CD1c-positive myeloid dendritic cell (primary cell): Measurements from ENCODE around the gene KANK4.
"Not testable (repeated sequence)": the region's sequence is repeated elsewhere in the genome, so short reads cannot be mapped to it uniquely, and the experiment has no call there.

Experiments used
- DNase-seq: peaks from one replicate; pipeline ENCODE4 v3.0.0-alpha.2; 2016; ENCODE audit errors: extremely low spot score

The KANK4 gene

DNA sequence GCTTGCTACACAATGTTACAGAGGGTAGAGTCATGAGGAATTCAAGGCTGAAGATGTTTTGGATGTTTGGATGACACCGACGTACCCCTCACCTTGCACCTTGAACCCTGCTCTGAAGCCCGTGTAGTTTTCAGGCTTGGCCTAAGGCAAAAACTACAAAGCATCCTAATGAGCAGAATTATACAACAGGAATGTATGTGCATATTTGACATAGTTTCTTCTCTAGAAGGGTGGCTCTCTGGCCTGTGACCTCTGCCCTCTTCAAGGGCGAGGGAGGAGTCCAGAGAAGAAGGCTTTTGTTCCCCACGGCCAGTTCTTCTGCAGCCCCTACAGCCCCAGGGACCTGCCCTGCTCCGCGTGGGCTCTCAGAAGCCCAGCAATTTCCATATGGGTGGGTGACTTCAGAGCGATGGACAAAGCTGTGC lies 81.3 kb downstream of the KANK4 start:
- no peak for DNase-seq

DNA sequence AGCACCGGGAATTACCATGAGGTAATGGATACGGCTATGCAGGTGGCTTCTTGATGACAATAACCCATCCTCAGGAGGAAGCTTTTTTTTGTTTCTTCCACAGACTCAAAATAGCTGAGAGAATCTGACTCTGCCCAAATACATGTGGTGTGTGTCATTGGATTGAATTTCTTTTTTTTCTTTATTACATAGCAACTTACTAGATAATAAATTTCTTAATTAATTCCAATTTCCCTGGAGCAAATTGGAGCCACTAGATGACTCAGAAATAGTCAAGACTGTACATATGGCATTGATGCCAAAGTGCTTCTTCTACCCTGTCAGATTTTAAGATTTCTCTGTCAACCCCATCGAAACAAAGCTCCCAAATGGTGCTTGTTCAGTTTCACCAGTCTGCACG lies 81.9 kb downstream of the KANK4 start:
- no peak for DNase-seq

DNA sequence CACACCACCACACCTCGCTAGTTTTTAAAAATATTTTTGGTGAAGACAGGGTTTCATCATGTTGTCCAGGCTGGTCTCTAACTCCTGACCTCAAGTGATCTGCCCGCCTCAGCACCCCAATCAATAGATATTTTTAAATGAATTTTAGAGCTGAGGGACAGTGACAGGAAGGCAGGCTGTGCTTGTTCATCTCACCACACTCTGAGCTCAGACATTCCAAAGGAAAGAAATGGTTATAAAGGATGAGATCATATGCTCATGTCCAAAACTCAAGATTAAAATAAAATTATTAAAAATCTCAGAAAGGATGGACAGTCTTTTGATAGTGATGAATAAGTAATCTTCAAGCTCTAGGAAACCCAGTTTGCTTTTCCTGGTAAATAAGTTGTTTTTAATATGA lies 83.7 kb downstream of the KANK4 start:
- no peak for DNase-seq

DNA sequence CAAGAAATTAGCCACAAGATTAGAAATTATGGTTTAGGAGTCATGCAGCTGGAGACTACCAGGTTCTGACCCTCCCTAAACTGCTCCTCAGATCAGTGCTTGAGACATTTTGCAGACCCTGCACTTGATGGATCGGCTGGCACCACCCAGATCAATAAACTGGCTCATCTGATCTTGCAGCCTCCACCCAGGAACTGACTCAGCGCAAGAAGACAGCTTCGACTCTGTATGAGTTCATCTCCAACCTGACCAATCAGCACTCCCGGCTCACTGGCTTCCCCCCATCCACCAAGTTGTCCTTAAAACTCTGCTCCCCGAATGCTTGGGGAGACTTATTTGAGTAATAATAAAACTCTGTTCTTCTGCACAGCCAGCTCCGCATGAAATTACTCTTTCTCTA lies 84.5 kb downstream of the KANK4 start:
- no peak for DNase-seq

DNA sequence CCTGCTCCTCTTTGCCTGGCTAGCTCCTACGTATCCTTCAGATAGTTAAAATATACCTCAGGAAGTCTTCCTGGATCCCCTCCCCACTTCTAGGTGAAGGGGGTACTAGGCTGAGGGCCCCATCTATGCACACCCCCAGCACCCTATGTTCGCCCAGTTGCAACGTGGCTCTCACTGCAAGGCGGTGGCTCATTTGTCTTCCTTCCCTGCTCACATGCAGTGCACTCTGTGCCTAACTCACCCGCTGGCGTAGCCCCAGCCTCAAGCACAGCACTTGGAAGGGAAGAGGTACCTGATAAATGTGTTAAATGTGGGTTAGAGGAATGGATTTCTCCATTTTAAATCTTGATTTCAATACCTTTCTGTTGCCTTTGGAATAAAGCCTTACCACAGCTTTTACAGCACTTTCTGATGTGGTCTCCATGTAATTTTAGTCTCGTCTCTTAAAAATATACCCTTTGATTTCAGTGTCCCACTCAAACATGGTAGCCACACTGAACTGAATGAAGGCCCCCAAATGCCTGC lies 85.2 kb downstream of the KANK4 start:
- DNase-seq = no peak

DNA sequence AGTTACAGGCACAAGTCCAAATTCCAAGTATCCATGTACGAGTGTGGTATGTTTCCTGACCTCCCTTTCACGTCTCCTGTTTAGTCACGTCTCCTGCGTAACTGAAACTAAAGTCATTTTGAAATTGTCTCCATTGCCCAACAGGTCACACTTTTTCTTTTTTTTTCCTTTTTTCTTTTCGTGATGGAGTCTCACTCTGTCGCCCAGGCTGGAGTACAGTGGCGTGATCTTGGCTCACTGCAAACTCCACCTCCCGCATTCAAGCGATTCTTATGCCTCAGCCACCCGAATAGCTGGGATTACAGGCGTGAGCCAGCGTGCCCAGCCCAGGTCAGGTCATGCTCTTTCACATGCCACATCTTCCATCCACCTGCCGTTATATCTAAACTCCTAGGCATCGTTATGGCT lies 86.4 kb downstream of the KANK4 start:
- DNase-seq = no peak

DNA sequence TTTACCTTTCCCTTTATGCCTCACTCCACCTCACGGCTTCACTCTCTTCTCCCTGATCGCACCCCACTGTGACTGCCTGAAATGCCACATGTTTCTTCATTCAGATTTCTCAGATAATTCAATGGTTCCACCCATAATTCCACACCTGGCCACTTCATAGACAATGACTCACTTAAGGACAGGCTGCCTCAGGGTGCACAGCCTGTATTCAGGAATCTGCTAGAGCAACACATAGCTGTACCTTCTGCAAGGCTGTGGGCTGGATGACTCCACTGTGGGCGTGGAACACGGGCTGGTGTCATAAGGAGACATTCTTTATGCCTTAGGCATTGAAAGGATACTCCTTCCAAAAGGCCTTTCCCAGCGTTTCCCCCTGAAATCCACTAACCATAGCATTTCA lies 88.5 kb downstream of the KANK4 start:
- no peak for DNase-seq

DNA sequence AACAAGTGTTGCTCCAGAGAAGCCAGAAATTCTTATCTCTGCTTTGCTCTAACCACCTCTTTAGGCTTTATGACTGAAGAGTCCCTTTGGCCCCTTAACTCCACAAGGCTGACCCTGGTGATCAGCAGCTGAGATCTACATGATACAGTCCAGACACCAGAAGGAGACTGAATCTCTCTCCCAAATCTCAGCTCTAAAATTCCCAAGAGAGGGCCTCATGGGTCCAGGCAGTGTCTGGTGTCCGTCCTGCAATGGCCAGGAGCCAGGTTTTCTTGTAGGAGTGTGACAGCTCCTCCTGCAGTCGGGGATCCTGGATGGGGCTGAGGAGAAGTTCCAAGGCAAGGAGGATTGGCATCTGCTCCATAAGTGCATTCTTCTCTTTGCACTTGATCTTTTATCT lies 89.3 kb downstream of the KANK4 start:
- no peak for DNase-seq

DNA sequence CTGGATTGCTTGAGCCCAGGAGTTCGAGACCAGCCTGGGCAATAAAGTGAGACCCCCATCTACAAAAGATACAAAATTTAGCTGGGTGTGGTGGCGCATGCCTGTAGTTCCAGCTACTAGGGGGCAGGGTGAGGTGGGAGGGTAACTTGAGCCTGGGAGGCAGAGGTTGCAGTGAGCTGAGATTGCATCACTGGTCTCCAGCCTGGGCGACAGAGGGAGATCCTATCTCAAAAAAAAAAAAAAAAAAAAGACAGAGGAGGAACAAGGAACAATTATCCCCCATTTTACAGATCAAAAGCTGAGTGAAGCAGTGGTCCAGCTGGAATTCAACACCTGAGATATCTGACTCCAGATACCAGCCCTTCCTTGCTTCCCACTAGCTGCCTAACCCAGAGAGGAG lies 89.8 kb downstream of the KANK4 start:
- no peak for DNase-seq

DNA sequence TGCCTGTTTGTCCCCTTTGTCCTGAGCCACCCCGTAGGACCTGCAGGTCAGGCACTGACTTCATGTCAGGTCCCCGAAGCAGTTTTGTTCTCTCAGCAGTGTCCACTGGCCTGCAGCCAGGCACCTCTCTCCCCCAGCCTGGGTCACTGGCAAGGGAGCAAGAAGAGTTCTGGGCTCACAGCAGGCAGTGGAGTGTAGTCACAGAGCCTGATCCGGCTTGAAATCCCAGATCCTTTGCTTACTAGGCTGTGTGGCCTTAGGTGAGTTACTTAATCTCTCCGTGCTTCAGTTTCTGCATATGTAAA lies 90.4 kb downstream of the KANK4 start:
- DNase-seq = no peak

DNA sequence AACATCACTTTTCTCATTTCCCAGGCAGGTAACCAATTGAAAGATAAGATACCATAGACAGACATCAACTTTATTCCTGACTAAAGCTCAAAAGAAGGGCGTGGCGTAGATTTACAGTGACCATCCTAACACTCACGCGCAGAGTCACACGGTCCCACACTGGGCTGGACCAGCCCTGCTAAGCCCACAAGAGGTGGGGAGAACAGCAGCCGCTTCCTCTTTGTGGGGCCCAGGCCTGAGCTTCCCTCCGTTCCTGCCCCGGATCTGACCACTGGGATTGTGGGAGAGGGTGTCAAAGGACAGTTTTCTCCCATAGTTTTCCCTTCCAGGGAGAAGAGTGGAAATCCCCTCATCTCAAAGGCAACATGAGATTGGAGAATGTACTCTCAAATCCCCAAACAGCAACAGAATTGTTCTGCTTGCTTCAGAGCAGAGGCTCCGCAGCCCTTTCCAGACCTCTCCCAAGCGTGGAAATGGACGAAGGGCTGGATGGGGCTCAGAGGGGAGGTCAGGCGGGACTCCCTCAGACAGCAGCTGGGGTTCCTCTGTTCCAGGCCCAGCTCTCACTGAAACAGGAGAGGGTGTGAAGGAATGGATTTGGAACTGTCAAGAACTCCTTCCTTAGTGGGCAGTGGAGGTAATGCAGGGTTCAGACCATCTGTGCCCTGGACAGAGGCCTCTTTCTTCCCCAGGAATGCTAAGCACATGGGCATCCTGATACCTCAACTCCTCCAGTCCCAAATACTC lies 90.9 kb downstream of the KANK4 start:
- no peak for DNase-seq

DNA sequence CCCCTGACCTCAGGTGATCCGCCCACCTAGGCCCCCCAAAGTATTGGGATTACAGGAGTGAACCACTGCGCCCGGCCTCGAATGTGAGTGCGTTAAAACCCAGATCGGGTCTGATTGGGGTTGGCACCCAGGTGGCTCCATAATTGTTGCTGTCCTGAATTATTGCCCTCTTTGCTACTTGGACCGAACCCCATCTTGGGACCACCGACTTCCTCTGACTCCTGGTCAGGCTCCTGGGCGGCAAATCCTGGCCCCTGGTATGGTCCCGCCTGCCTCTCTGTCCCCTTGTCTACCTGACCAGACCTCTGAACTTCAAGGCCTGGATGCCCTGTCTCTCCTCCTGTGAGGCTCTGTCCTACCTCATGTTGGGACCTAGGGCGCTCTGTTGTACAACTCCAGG lies 91.7 kb downstream of the KANK4 start:
- DNase-seq = no peak

DNA sequence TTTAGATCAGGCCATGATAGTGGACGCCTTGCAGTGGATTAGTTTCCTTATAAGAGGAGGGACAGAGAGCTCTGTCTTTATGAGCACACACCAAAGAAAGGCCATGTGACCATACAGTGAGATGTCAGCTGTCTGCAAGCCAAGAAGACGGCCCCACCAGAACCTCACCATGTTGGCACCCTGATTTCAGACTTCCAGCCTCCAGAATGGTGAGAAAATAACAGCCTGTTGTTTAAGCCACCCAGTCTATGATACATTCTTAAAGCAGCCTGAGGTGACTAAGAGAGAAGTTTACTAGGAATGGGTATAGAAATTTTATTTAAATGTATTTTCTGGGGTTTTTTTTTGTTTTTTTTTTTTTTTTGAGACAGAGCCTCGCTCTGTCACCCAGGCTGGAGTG lies 95.1 kb downstream of the KANK4 start:
- no peak for DNase-seq

DNA sequence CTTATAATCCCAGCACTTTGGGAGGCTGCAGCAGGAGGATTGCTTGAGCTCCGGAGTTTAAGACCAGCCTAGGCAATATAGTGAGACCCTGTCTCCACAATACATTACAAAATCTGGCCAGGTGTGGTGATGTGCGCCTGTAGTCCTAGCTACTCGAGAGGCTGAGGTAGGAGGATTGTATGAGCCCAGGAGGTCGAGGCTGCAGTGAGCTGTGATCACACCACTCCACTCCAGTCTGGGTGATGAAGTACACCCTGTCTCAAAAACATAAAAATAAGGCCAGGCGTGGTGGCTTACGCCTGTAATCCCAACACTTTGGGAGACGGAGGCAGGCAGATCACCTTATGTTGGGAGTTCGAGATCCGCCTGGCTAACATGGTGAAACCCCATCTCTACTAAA lies 96.9 kb downstream of the KANK4 start:
- no peak for DNase-seq

DNA sequence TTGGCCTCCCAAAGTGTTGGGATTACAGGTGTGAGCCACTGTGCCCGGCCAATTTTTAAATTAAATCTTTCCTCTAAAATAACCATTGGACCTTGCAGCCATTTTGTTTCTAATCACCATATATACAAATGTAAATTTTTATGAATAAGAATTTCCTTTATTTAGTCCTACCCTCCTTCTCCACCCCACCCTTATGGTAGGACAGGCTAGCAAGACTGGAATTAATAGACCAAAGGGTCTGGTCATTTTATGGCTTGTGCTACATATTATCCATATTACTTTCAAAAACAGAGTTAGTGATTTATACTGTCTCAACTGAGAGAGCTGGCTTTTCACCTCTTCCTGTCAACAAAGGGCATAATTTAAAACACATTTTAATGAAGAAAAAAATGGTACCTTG lies 98.1 kb downstream of the KANK4 start:
- DNase-seq = no peak

DNA sequence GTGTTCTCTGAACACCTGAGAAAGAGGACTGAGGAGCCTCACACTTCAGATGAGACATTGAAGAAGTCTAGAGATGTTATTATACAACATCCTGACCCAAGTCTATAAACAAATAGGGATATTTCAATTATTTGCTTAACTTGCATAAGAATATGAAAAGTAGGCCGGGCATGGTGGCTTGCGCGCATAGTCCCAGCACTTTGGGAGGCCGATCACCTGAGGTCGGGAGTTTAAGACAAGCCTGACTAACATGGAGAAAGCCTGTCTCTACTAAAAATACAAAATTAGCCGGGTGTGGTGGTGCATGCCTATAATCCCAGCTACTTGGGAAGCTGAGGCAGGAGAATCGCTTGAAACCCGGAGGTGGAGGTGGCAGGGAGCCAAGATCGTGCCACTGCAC lies 98.8 kb downstream of the KANK4 start:
- DNase-seq = not testable (repeated sequence)

DNA sequence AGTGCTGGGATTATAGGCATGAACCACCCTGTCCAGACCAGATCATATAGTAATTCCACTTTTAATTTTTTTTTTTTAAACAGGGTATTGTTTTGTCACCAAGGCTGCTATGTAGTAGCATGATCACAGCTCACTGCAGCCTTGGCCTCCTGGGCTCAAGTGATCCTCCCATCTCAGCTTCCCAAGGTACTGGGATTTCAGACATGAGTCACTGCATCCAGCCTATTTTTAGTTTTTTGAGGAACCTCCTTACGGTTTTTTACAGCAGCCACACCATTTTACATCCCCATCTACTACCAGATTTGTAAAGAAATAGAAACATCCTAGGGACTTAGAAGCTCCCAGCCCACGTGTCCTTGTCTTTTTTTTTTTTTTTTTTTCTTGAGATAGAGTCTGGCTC lies 100.6 kb downstream of the KANK4 start:
- DNase-seq = peak; percentile 2

DNA sequence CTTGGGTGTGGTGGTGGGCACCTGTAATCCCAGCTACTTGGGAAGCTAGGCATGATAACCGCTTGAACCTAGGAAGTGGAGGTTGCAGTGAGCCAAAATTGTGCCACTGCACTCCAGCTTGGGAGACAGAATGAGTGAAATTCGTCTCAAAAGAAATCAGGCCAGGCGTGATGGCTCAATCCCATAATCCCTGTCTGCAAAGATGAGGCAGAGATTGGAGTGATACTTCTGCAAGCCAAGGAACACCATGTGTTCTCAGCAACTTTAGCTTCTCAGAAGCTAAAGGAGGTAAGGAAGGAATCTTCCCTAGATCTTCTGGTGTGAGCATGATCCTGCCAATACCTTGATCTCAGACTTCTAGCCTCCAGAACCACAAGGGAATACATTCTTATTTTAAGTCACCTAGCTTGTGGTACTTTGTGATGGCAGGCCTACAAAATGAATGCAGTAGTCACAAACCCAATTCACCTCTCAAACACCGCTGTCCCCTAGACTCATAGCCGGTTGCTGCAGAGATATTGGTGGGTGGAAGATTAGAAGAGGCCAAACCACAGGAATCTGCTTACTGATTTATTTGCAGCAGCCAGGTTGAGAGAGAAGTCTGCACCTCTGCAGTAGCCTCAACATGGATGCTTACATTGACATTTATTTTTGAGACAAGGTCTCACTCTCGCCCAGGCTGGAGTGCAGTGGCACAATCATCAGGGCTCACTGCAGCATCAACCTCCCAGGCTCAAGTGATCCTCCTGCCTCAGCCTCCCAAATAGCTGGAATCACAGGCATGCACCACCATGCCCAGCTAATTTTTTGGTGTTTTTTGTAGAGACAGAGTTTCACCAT lies 105.9 kb downstream of the KANK4 start:
- no peak for DNase-seq

DNA sequence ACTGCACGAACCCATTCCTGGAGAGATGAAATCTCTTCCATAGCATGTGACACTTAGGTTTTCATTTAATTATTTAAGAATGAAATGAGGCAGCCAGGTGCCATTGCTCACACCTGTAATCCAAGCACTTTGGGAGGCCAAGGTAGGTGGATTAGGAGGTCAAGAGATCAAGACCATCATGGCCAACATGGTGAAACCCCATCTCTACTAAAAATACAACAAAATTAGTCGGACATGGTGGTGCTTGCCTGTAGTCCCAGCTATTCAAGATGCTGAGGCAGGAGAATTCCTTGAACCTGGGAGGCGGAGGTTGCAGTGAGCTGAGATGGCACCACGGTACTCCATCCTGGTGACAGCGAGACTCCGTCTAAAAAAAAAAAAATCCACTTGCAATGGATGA lies 106.8 kb downstream of the KANK4 start:
- no peak for DNase-seq

DNA sequence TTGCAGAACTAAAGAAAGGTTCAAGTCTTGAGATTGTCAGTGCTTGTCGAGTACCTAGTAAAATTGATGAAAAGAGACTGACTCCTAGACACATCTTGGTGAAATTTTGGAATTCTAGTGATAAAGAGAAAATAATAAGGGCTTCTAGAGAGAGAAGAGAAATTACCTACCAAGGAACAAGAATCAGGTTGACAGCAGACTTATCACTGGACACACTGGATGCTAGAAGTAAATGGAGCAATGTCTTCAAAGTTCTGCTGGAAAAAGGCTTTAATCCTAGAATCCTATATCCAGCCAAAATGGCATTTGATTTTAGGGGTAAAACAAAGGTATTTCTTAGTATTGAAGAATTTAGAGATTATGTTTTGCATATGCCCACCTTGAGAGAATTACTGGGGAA lies 108.3 kb downstream of the KANK4 start:
- DNase-seq = no peak

DNA sequence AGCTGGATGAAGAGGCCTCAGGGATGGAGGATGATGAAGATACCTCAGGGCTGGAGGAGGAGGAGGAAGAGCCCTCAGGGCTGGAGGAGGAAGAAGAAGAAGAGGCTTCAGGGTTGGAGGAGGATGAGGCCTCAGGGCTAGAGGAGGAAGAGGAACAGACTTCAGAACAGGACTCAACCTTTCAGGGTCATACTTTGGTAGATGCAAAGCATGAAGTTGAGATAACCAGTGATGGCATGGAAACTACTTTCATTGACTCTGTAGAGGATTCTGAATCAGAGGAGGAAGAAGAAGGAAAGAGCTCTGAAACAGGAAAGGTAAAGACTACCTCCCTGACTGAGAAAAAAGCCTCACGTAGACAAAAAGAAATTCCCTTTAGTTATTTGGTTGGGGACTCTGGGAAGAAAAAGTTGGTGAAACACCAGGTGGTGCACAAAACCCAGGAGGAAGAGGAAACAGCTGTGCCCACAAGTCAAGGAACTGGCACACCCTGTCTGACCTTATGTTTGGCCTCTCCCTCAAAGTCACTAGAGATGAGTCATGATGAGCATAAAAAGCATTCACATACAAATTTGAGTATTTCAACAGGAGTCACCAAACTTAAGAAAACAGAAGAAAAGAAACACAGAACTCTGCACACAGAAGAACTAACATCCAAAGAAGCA lies 109.2 kb downstream of the KANK4 start:
- DNase-seq = peak; percentile 20

DNA sequence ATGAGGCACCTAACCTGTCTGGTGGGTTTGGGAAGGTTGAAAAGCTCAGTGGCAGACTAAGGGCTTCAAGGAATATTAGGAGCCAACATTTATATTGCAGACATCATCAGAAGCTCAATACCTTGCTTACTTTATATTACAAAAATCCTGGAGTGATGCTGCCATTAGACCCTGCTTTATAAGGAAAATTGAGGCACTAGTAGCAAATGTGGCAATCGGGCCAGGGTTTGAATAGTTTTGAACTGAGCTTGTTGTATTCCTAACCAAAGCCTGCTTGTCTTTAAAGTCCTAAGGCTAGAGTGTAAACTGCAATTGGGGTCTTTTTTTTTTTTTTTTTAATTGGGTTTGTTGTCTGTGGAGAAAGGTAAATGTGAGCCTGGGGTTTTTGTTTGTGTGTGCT lies 110.3 kb downstream of the KANK4 start:
- no peak for DNase-seq

DNA sequence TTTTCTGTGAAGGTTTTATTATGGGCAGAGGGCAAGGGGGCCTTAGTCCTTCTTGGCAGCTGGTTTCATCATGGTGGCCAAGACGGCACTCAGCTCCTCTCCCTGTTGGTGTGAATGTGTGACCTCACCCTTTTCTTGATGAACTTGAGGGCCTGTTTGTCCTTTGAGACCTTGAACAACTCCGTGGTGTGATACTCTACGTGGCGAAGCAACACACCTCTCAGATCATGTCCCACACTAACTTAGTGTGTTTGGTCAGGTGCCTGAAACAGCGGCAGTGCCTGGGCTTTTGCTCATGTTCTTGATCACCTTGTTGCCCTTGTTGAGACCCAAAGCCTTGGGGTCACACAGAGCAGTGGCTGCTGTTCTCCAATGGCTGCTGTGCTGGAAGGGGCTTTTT lies 111.1 kb downstream of the KANK4 start:
- no peak for DNase-seq
